ENCODE measurements around the gene TMPRSS11E. TPM values are rescaled to one million over a fixed set of nuclear protein-coding genes. Genes with fewer than 3 reads are reported as not detected.

The TMPRSS11E gene
- total RNA-seq, 1 experiment from 2014 or later = 2.3 TPM

DNA sequence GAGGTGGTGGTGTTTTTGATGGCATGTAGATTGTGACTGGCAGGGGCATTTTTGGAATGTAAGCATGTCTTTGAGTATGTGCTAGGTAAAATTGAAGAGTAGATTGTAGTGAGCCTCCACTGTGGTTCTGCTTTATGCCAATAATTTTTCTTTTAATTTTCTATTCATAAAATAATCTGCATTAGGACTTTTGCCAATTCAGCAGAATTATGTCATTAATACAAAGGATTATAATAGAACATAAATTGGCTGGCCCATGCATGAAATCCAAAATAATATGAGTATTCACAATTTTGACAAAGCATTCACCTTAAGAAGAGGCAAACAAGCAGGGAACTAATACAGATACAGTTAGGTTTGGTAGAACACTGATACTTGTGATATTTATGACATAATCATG, 14.9 kb upstream of the TMPRSS11E start:
- H3K79me1 ChIP-seq (ENCODE audit: insufficient read depth, low read depth, low read length, poor library complexity, severe bottlenecking) = no peaks in the 10 kb centered on the region
- no peak overlapping the region for H2AFZ ChIP-seq (ENCODE audit: low read length)
- no peak overlapping the region for H3K23ac ChIP-seq (ENCODE audit: insufficient read length, low read depth, low read length)
- no peak overlapping the region for H3K4me3 Mint-ChIP-seq
- no peak overlapping the region for H3K56ac ChIP-seq (ENCODE audit: insufficient read length, low read depth, low read length)
- no peaks in the 10 kb centered on the region for H3K27me3 ChIP-seq (ENCODE audit: insufficient read depth, low read length)
- peaks cover 0 to 5% (median 0%) of the 10 kb centered on the region in 3 experiments; a peak in 1 of 7 replicates for H3K36me3 Mint-ChIP-seq (ENCODE audit: insufficient read depth in 1 of 3, low read depth in 3 of 3)
- no peak overlapping the region for H3T11ph ChIP-seq (ENCODE audit: low read length)
- no peak overlapping the region for H3K14ac ChIP-seq (ENCODE audit: insufficient read depth, low read length)
- H3K23me2 ChIP-seq (ENCODE audit: insufficient read length, low read depth, low read length, poor library complexity, severe bottlenecking) = no peaks in the 10 kb centered on the region
- no peak overlapping the region for H3K18ac ChIP-seq (ENCODE audit: insufficient read length, low read depth, low read length)
- TF ChIP-seq, protein P1, sequence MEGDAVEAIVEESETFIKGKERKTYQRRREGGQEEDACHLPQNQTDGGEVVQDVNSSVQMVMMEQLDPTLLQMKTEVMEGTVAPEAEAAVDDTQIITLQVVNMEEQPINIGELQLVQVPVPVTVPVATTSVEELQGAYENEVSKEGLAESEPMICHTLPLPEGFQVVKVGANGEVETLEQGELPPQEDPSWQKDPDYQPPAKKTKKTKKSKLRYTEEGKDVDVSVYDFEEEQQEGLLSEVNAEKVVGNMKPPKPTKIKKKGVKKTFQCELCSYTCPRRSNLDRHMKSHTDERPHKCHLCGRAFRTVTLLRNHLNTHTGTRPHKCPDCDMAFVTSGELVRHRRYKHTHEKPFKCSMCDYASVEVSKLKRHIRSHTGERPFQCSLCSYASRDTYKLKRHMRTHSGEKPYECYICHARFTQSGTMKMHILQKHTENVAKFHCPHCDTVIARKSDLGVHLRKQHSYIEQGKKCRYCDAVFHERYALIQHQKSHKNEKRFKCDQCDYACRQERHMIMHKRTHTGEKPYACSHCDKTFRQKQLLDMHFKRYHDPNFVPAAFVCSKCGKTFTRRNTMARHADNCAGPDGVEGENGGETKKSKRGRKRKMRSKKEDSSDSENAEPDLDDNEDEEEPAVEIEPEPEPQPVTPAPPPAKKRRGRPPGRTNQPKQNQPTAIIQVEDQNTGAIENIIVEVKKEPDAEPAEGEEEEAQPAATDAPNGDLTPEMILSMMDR (conservative IDR thresholded peaks at IDR 0.05) = no peak
- peaks cover 0 to 4% of the 10 kb centered on the region in 2 experiments; a peak in 2 of 5 replicates for H3K9me3 Mint-ChIP-seq
- H2BK15ac ChIP-seq (ENCODE audit: low read depth, low read length) = no peak overlapping the region
- no peaks in the 10 kb centered on the region for H4K20me1 ChIP-seq (ENCODE audit: control insufficient read depth, insufficient read depth, insufficient read length)
- no peak for DNase-seq
- H3K27me3 Mint-ChIP-seq (ENCODE audit: low read depth) = no peaks in the 10 kb centered on the region
- no peaks in the 10 kb centered on the region for H3K9me3 ChIP-seq (ENCODE audit: control insufficient read depth, low read depth, low read length)
- no peak overlapping the region for H3K27ac ChIP-seq (ENCODE audit: insufficient read length, low read depth, low read length)
- H3K79me2 ChIP-seq (ENCODE audit: insufficient read depth, low read length) = no peaks in the 10 kb centered on the region
- H3K4me1 Mint-ChIP-seq = peaks cover 15 to 21% of the 10 kb centered on the region in 2 experiments
- no peak overlapping the region for H4K8ac ChIP-seq (replicated peaks; ENCODE audit: insufficient read length, low read depth, low read length)
- no peak overlapping the region for H3K4ac ChIP-seq (ENCODE audit: low read depth, low read length)
- H2BK5ac ChIP-seq (ENCODE audit: insufficient read length, low read length) = no peak overlapping the region
- H2AK5ac ChIP-seq (ENCODE audit: insufficient read length, low read length) = no peak overlapping the region
- H2BK20ac ChIP-seq (ENCODE audit: low read depth, low read length, poor library complexity, severe bottlenecking) = no peak overlapping the region
- no peak overlapping the region; a peak in 1 of 7 replicates for H3K27ac Mint-ChIP-seq
- H4K5ac ChIP-seq (ENCODE audit: insufficient read length, low read depth, low read length) = no peak overlapping the region
- H3K4me2 ChIP-seq (ENCODE audit: insufficient read depth, insufficient read length, low read length) = no peak overlapping the region
- no peak overlapping the region for H3K9ac ChIP-seq (ENCODE audit: extremely low read depth, insufficient read length, low read length)
- H2BK120ac ChIP-seq (ENCODE audit: low read depth, low read length, poor library complexity, severe bottlenecking) = no peak overlapping the region
- no peaks in the 10 kb centered on the region; the same call in 1 of the 2 replicates for H3K4me1 ChIP-seq (ENCODE audit: insufficient read depth, low read length)
- H2BK12ac ChIP-seq (ENCODE audit: insufficient read length, low read depth, low read length) = no peak overlapping the region
- H4K91ac ChIP-seq (ENCODE audit: insufficient read length, low read depth, low read length) = no peak overlapping the region

All from H9 (cell line).